Activated CD4-positive, alpha-beta T cell treated with anti-CD3 and anti-CD28 coated beads for 4 hours (primary cell): ENCODE measurements around the gene CLPTM1.
"Not testable (repeated sequence)": the region's sequence is repeated elsewhere in the genome, so short reads cannot be mapped to it uniquely, and the experiment has no call there.

Experiments used
- DNase-seq, 2 donors: peaks; one replicate each; pipeline ENCODE4 v3.0.0-alpha.2; 2020

The CLPTM1 gene

GRCh38 chr19:44985445-44985844, 30.3 kb downstream of the CLPTM1 start:
- no peak for DNase-seq

GRCh38 chr19:44986389-44986788, 31.2 kb downstream of the CLPTM1 start:
- DNase-seq: no peak

GRCh38 chr19:44987148-44987675, 32.0 kb downstream of the CLPTM1 start:
- DNase-seq: no peak

- no peak for DNase-seq
These were observed 33.1 kb downstream of the CLPTM1 start for GRCh38 chr19:44988273-44988672.

GRCh38 chr19:44988896-44989556, 33.8 kb downstream of the CLPTM1 start:
- peak; percentile 66 to 69 for DNase-seq

GRCh38 chr19:44990459-44990858, 35.3 kb downstream of the CLPTM1 start:
- no peak for DNase-seq

GRCh38 chr19:44990966-44991365, 35.8 kb downstream of the CLPTM1 start:
- DNase-seq: no peak

GRCh38 chr19:44992336-44993163, 37.4 kb downstream of the CLPTM1 start:
- no peak for DNase-seq

- no peak for DNase-seq
These were observed 38.3 kb downstream of the CLPTM1 start for GRCh38 chr19:44993526-44993925.

- DNase-seq: no peak
These were observed 38.9 kb downstream of the CLPTM1 start for GRCh38 chr19:44993926-44994537.

- DNase-seq: no peak
These were observed 42.8 kb downstream of the CLPTM1 start for GRCh38 chr19:44998025-44998424.

GRCh38 chr19:44999131-44999925, 44.1 kb downstream of the CLPTM1 start:
- not testable (repeated sequence) for DNase-seq

- DNase-seq: not testable (repeated sequence)
These were observed 45.5 kb downstream of the CLPTM1 start for GRCh38 chr19:45000665-45001064.

GRCh38 chr19:45001087-45001739, 46.0 kb downstream of the CLPTM1 start, which contains the start of gene RELB:
TSS of gene RELB (plus strand) at chr19:45001464. CDS start at chr19:45001580, 116 bp downstream.
- peak; percentile 97 to 98 for DNase-seq

- no peak for DNase-seq
These were observed 48.3 kb downstream of the CLPTM1 start for GRCh38 chr19:45003485-45003884.

GRCh38 chr19:45005787-45006186, 50.6 kb downstream of the CLPTM1 start:
- no peak for DNase-seq

- DNase-seq: no peak
These were observed 53.4 kb downstream of the CLPTM1 start for GRCh38 chr19:45008552-45008951.

- no peak for DNase-seq
These were observed 54.6 kb downstream of the CLPTM1 start for GRCh38 chr19:45009625-45010255.

- no peak for DNase-seq
These were observed 55.1 kb downstream of the CLPTM1 start for GRCh38 chr19:45010306-45010705.

GRCh38 chr19:45011959-45012358, 56.8 kb downstream of the CLPTM1 start:
- no peak for DNase-seq
